Ishikawa (cell line): ENCODE results near the gene CGGBP1.

Experiments used
- CEBPB ChIP-seq: IDR thresholded peaks from 2 replicates; pipeline ENCODE4 v1.6.1; 2012
- RAD21 ChIP-seq: IDR thresholded peaks from 2 replicates; pipeline ENCODE4 v1.6.1; 2012; ENCODE audit warnings: low read depth
- TAF1 ChIP-seq: IDR thresholded peaks from 2 replicates; pipeline ENCODE4 v1.6.1; 2012; ENCODE audit warnings: low read depth, mild to moderate bottlenecking
- YY1 ChIP-seq: IDR thresholded peaks from 2 replicates; pipeline ENCODE4 v1.6.1; 2012; ENCODE audit warnings: low read depth
- ZBTB7A ChIP-seq: IDR thresholded peaks from 2 replicates; pipeline ENCODE4 v1.6.1; 2012; ENCODE audit warnings: low read depth
- TF ChIP-seq, protein P1 (sequence below): IDR thresholded peaks from 2 replicates; pipeline ENCODE4 v1.6.1; 2012; ENCODE audit warnings: low read depth, mild to moderate bottlenecking

DNA sequence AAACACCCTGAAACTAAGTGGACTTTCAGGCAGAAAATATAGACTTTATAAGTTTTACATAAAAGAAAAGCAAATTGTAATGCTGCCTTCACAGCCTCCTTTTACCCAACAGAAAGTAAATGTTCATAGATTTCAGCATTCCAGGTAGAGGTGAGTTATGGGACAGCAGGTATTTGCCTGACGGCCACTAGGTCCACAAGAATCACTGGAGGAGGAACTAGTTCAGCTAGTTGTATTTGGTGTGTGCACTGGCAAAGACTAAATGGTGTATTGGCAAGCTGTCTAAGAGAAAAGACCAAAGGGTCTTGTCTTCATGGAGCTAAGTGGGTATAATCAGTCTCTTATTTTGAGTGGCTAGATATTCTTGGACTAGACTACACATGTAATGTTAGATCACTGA lies 34.5 kb upstream of the CGGBP1 start:
- no peak for TF ChIP-seq CEBPB
- no peak for TF ChIP-seq YY1
- TF ChIP-seq ZBTB7A, result no peak
- TF ChIP-seq RAD21, result no peak
- TF ChIP-seq, protein P1, sequence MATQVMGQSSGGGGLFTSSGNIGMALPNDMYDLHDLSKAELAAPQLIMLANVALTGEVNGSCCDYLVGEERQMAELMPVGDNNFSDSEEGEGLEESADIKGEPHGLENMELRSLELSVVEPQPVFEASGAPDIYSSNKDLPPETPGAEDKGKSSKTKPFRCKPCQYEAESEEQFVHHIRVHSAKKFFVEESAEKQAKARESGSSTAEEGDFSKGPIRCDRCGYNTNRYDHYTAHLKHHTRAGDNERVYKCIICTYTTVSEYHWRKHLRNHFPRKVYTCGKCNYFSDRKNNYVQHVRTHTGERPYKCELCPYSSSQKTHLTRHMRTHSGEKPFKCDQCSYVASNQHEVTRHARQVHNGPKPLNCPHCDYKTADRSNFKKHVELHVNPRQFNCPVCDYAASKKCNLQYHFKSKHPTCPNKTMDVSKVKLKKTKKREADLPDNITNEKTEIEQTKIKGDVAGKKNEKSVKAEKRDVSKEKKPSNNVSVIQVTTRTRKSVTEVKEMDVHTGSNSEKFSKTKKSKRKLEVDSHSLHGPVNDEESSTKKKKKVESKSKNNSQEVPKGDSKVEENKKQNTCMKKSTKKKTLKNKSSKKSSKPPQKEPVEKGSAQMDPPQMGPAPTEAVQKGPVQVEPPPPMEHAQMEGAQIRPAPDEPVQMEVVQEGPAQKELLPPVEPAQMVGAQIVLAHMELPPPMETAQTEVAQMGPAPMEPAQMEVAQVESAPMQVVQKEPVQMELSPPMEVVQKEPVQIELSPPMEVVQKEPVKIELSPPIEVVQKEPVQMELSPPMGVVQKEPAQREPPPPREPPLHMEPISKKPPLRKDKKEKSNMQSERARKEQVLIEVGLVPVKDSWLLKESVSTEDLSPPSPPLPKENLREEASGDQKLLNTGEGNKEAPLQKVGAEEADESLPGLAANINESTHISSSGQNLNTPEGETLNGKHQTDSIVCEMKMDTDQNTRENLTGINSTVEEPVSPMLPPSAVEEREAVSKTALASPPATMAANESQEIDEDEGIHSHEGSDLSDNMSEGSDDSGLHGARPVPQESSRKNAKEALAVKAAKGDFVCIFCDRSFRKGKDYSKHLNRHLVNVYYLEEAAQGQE, result no peak
- TF ChIP-seq TAF1, result no peak
